HG02763 (cell line): Measurements from ENCODE around the gene PRKAR2B.

ENCODE experiments used
- ATAC-seq: cut with Tn5 transposase; IDR thresholded peaks from one replicate; pipeline ENCODE4 v1.9.1; 2021; ENCODE audit warnings: mild to moderate bottlenecking, moderate library complexity; ENCODE audit not compliant: unreplicated experiment

The PRKAR2B gene

DNA sequence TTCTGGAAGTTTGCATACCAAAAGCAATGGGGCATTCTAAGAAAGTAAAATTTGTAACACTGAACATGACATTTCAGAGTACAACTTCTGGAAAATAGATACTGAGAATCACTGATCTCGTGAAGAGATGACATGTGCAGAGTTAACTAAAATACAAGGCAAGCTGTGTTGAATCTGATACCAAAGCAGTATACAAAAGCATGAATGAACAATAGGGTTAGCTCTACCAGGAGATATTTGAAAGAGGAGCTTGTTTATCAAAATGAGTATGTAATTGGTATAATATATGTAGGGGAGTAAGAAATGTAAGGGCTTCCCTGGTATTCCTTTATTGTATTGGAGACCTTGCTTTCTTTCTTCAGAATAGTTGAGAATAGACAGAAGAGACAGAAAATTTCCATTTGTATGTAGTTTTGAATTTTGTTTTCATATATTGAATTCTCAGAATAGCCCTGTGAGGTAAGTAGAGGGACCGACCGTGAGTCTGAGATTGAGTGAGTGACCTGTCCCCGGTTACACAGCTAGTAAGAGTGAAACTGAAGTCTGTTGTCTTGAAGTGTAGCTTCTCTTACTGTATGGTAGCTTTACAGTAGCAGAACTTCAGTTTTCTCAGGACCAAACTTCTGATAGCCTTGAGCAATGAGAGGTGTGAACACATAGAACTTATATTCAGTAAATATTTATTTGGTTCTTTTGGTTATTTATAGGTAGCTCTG, 129.3 kb downstream of the PRKAR2B start:
- peak; percentile 43 for ATAC-seq

DNA sequence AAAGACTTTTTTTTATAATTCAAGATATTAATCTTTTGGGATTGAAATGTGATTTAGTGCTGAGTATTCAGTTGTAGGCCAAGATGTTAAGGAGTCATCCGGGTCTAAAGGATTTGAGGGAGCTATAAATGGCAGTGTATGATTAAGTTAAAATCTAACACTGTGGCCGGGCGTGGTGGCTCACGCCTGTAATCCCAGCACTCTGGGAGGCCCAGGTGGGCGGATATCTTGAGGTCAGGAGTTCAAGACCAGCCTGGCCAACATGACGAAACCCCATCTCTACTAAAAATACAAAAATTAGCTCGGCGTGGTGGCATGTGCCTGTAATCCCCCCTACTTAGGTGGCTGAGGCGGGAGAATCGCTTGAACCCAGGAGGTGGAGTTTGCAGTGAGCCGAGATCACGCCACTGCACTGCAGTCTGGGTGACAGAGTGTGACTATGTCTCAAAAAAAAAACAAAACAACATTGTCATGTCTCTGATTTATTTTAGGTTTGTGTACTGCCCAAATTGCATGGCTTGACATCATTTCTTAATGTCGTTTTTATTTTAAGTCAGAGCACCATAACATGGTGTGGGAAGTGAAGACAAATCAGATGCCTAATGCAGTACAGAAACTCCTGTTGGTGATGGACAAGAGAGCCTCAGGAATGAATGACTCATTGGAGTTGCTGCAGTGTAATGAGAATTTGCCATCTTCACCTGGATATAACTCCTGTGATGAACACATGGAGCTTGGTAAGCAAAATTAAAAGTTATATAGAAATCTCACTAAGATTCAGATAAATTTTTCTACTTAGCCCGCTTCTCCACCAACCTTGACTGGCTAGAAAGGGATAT, 135.0 kb downstream of the PRKAR2B start:
- no peak for ATAC-seq

DNA sequence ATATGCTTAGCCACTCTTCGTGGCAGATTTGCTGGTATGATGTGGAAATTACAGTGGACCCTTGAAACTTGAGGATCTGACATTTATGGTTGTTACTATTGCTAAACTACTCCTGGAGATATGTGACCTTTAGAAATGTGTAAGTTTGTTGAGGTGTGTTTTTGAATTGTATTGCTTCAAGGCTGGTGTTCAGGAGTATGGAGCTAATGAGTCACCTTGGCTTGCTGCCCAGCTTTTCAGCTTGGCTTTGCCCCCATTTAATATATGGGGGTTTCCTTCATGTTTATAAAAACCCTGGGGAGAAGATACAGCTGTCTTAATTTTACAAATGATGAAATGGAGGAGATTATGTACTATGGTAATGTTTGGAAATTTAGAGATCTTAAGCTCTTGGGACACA, 135.9 kb downstream of the PRKAR2B start:
- no peak for ATAC-seq

GRCh38 chr7:107181172-107181571, 136.7 kb downstream of the PRKAR2B start:
- ATAC-seq = no peak

DNA sequence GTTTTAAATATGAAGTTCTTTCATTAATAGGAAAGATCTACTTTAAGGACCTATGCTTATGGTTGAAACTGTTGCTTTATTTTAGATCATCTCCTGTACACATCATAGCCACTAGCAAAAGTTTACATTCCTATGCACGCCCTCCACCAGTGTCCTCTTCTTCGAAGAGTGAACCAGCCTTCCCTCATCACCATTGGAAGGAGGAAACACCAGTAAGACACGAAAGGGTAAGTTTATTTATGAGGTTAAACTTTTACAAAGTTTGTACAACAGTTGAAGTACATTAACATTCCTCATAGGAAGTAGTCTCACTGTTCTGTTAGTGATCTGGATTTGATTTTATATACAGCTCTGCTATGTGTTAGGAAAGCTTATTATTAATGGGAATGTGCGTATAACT, 141.2 kb downstream of the PRKAR2B start:
- ATAC-seq = no peak

- no peak for ATAC-seq
These were observed 141.7 kb downstream of the PRKAR2B start for GRCh38 chr7:107186240-107186639.

GRCh38 chr7:107187774-107188173, 143.3 kb downstream of the PRKAR2B start:
- no peak for ATAC-seq

GRCh38 chr7:107190090-107190489, 145.6 kb downstream of the PRKAR2B start:
- ATAC-seq = no peak

- no peak for ATAC-seq
These were observed 149.5 kb downstream of the PRKAR2B start for GRCh38 chr7:107194052-107194451.

- no peak for ATAC-seq
These were observed 152.5 kb downstream of the PRKAR2B start for GRCh38 chr7:107196834-107197610.

- no peak for ATAC-seq
These were observed 157.4 kb downstream of the PRKAR2B start for GRCh38 chr7:107201795-107202450.

DNA sequence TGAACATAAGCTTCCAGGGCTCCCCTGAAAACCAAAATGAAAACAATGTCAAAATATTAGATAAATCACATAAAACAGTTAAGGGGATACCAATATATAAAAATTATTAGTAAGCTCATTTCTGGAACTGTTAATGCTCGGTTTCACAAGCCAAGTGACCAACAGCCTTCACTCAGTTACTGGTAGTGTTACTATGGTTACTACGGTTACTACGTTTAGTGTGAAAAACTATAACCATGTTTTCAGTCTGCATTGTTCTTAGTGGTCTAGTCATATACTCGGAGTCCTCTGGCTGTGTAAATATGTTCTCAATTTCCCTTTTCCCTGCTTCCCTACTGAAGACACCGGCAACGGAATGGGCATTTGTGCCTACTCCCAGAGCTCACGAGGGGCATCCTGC, 159.1 kb downstream of the PRKAR2B start:
- ATAC-seq = no peak

DNA sequence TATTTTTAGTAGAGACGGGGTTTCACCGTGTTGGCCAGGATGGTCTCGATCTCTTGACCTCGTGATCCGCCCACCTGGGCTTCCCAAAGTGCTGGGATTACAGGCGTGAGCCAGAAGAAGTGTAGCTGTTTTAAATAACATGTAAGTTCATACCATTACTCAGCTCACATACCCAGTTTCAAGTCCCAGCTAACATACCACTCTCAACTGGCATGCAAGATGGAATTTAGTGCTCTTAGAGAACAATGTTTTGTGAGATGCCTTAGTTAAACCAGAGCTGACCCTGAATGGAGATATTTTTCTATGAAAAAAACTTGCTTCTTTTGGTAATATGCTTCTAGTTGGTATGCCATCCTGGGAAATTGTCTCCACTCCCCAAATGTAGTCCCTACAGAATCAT, 161.6 kb downstream of the PRKAR2B start:
- no peak for ATAC-seq

GRCh38 chr7:107206706-107207105, 162.2 kb downstream of the PRKAR2B start:
- ATAC-seq = no peak

- no peak for ATAC-seq
These were observed 163.0 kb downstream of the PRKAR2B start for GRCh38 chr7:107207459-107207858.

DNA sequence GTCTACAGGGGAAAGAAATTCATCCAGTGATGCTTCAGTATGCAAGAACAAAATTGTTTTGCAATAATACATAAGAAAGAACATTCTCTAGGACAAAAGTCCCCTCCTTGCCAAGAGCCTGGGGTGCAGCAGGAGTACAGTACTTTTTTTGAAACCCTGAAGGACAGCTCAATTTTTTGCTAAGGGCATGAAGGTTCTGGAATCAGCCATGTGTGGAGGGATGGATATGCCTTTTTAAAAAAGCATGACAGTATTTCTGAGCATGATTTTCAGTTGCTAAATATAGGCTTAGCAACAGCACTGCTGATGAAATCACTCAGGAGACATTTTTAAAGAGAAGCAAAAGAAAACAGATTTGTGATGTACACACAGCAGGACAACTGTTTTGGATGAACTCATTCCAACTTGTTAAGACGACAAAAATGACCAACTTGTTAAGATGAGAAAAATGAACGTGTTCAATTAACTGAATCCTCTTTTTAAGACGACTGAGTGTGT, 163.6 kb downstream of the PRKAR2B start:
- no peak for ATAC-seq

- no peak for ATAC-seq
These were observed 164.1 kb downstream of the PRKAR2B start for GRCh38 chr7:107208563-107208962.

- no peak for ATAC-seq
These were observed 165.1 kb downstream of the PRKAR2B start for GRCh38 chr7:107209565-107209964.

- ATAC-seq = no peak
These were observed 165.9 kb downstream of the PRKAR2B start for GRCh38 chr7:107210400-107210799.
